RWPE1 (cell line): ENCODE results near the gene FABP3.
A peak's percentile ranks its signal among the peaks of the same experiment; 100 is the strongest.

Source experiments
- CTCF ChIA-PET: fragments of 350-600 bp; sonication (Branson Sonifier 250); formaldehyde crosslinking; extraction: SDS; loops from one replicate; lab custom pipeline; 2021; lab: Yijun Ruan, JAX
- POLR2A ChIA-PET: fragments of 400-600 bp; formaldehyde crosslinking; extraction: SDS; loops from one replicate; lab custom pipeline; 2020; ENCODE audit warnings: antibody characterized with exemption; ENCODE audit not compliant: low non-redundant PET; lab: Yijun Ruan, JAX
- DNase-seq: peaks from one replicate; pipeline ENCODE4 v3.0.0; 2012; ENCODE audit warnings: low spot score
- H3K27ac ChIP-seq: fragments of 450-650 bp; 2 replicates; pipeline ENCODE4 v1.5.1; 2017
- TF ChIP-seq, protein P1 (sequence below): fragments of 450-650 bp; conservative IDR thresholded peaks from 2 replicates; pipeline ENCODE4 v1.5.1; 2017; ENCODE audit warnings: low read depth, mild to moderate bottlenecking

Gene FABP3

DNA sequence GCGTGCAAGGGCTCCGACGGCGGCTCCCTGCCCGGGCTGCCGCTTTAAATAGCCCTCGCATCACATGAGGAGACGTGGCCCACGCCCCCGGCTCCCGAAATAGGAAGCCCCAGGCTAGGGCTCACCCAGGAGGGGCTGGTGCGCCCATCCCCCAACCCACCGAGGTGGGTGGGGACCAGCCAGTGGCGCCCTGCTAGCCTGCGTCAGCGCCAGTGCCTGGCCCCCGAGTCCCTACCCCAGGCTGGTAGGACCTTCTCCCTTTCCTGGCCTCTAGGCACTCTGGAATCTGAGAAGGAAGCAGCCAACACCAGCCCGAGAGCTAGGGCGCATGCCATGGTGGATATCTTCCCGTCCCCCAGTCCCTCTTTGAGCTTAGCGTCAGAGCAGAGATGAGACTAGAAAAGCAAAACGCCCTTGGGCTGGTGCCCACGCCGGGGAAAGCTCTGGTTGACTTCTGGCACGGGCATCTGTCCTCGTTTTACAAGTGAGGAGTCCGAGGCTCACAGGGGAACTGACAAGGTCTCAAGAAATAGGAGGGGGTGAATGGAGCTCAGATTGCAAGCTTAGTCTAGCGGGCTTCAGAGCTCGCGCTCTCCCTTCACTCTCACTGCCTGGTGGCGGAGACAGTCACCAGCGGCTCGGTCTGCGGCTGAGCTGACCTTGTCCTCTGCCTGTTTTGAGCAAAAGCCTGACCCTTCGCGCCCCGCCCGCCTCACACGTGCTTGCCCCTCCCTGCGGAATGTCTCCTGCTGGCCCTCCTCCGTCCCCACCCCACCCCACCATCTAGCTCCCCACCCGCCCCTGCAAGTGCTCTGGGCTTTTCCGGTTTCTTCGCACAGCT lies at the start of gene FABP3:
Gene FABP3, minus strand, starts transcription at position 21 of the 841 bp plus-strand sequence. CDS start 62 bp downstream, outside the sequence.
- DNase-seq, result peak; percentile 45
- CTCF ChIA-PET, result interaction anchor here (0.8 to 1.5 kb wide), 2 partner anchors 21 to 192 kb away, joined by 4 to 5 read pairs; no protein-coding TSS in a partner anchor
- TF ChIP-seq, protein P1, sequence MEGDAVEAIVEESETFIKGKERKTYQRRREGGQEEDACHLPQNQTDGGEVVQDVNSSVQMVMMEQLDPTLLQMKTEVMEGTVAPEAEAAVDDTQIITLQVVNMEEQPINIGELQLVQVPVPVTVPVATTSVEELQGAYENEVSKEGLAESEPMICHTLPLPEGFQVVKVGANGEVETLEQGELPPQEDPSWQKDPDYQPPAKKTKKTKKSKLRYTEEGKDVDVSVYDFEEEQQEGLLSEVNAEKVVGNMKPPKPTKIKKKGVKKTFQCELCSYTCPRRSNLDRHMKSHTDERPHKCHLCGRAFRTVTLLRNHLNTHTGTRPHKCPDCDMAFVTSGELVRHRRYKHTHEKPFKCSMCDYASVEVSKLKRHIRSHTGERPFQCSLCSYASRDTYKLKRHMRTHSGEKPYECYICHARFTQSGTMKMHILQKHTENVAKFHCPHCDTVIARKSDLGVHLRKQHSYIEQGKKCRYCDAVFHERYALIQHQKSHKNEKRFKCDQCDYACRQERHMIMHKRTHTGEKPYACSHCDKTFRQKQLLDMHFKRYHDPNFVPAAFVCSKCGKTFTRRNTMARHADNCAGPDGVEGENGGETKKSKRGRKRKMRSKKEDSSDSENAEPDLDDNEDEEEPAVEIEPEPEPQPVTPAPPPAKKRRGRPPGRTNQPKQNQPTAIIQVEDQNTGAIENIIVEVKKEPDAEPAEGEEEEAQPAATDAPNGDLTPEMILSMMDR, result no peak
- peak within 1 kb of the TSS; percentile 89 for H3K27ac ChIP-seq
- POLR2A ChIA-PET, result no interaction called here

DNA sequence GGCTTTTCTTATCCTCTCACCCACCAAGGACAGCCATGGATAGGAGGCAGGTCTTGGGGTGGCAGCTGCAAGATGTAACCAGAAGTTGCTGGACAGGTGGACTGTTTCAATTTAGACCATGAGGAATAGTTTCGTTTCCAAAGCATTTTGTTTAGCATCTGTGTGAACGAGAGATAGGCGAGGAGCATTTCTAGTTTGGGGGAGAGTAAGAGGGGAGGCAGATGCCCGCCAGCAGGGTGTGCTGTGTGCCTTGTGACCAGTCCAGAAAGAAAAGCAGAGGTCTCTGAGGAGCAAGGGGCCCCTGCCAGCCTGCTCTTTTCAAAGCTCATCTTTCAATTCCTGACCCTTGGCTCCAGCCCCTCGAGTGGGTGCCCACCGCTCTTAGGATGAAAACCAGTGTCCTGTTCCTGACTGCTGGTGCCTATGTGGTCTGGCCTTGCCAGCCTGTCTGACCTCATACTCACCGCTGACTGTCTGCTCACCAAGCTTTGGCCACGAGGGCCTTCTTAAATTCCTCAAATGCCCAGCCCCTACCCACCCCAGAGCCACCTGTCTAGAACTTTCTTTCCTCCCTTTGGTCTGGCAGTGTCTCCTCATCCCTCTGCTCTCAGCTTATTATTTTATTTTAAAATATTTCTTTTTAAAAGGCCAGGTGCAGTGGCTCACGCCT lies 48.6 kb upstream of the FABP3 start:
- ChIA-PET CTCF (interaction anchor here (0.6 to 2.4 kb wide), 4 partner anchors 11 to 105 kb away, joined by 3 to 34 read pairs (median 8); no protein-coding TSS in a partner anchor), POLR2A (interaction anchor here (0.7 to 1.0 kb wide), 2 partner anchors 24 to 27 kb away, joined by 3 read pairs; no protein-coding TSS in a partner anchor)

DNA sequence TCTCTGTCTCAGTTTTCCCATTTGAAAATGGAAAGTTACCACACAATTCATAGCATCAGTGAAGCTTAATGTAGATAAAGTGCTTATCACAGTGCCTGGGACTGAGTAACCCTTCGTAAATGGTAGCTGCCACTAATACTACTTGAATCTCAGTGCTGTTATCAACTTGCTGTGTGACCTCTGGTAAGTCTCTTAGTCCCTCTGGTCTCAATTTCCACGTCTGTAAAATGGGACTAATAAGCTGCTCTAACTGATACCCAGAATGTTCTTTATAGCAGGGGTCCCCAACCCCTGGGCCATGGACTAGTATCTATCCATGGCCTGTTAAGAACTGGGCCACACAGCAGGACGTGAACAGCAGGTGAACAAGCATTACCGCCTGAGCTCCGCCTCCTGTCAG lies 47.8 kb upstream of the FABP3 start:
- ChIA-PET POLR2A (no interaction called here), CTCF (interaction anchor here (0.7 to 2.4 kb wide), 2 partner anchors 18 to 24 kb away, joined by 3 to 13 read pairs; no protein-coding TSS in a partner anchor)
- peak overlapping the region; percentile 87 for H3K27ac ChIP-seq
- no peak for DNase-seq
- TF ChIP-seq, protein P1, result no peak

More for the DNA sequence above, 48.6 kb upstream of the FABP3 start:
- H3K27ac ChIP-seq, result peak overlapping the region; percentile 87
- no peak for DNase-seq
- TF ChIP-seq, protein P1, result no peak; the same call in 1 of the 2 replicates

DNA sequence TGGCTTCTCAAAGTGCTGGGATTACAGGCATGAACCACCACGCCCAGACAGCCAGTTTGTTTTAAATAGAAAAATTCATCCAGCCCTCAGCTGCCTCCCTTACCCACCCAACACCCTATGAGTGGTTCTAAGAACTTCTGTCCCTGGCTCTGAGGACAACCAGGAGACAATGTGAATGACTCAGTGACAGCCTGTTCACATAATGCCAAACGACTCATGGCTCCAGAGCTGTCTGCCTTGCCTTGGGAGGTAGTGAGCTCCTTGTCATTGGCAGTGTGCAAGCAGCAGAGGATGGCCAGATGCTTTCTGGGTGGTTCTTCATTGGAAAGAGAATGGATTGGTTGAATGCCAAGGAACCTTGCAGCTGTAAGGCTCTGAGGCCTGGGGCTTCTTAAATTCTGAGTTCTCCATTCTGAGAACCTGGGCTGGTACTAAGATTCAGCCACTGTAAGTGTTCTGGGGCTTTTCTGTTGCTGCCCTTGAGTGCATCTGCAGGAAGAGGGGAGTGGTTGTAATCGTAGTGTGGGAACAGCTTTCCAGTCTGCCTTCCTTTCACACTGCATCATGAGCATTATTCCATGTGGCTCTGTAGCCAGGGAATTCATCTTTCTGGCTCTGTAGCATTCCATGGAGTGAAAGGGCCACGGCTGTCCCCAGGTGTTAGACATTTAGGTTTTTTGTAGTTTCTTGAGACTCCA lies 45.9 kb upstream of the FABP3 start:
- ChIA-PET CTCF (interaction anchor here (1.1 kb wide), 1 partner anchor 24 kb away, joined by 3 read pairs; no protein-coding TSS in a partner anchor), POLR2A (interaction anchor here (0.6 kb wide), 1 partner anchor 24 kb away, joined by 3 read pairs; no protein-coding TSS in a partner anchor)
- DNase-seq, result no peak
- TF ChIP-seq, protein P1, result no peak
- H3K27ac ChIP-seq, result peak overlapping the region; percentile 67

DNA sequence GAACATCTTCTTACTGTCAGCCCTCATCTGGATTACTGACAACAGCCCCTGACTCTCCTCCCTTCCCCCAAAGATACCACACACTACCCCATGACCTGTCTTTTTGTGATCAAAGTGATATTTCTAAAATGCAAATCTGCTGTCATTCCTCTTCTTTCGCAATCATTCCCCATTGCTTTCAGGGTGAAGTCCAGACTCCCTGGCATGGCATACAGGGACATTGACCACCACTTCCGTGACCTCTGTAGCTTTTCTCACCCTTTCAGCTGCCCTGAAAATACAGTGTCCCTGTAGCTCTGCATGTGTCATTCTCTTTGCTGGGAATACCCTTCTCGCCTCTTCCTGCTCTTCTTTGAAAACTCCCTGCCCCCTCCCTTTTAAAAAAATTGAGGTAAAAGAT lies 44.3 kb upstream of the FABP3 start:
- CTCF ChIA-PET, result no interaction called here

More for the DNA sequence above, 44.3 kb upstream of the FABP3 start:
- TF ChIP-seq, protein P1, result no peak
- DNase-seq, result no peak
- peak overlapping the region; percentile 98 for H3K27ac ChIP-seq
- POLR2A ChIA-PET, result no interaction called here
